ENCODE measurements around the gene UPF2. TPM values are rescaled to one million over a fixed set of nuclear protein-coding genes. Genes with fewer than 3 reads are reported as not detected.

Gene UPF2
- total RNA-seq, 2 experiments from 2014 or later, result 38.5 to 39.6 TPM

GRCh38 chr10:11919271-11919670 is 123.3 kb downstream of the UPF2 start:
- POLR2A ChIA-PET, result no interaction called here
- CTCF ChIA-PET, result no interaction called here

- ChIA-PET CTCF (no interaction called here), POLR2A (no interaction called here)
Measured at GRCh38 chr10:11918384-11918783, 124.2 kb downstream of the UPF2 start.

GRCh38 chr10:11913079-11913641 is 129.4 kb downstream of the UPF2 start:
- POLR2A ChIA-PET, result no interaction called here
- CTCF ChIA-PET, result no interaction called here

- ChIA-PET CTCF (no interaction called here), POLR2A (no interaction called here)
Measured at GRCh38 chr10:11910102-11910501, 132.5 kb downstream of the UPF2 start.

GRCh38 chr10:11909618-11910017 is 133.0 kb downstream of the UPF2 start:
- POLR2A ChIA-PET, result no interaction called here
- CTCF ChIA-PET, result no interaction called here

GRCh38 chr10:11908991-11909390 is 133.6 kb downstream of the UPF2 start:
- CTCF ChIA-PET, result no interaction called here
- POLR2A ChIA-PET, result no interaction called here

DNA sequence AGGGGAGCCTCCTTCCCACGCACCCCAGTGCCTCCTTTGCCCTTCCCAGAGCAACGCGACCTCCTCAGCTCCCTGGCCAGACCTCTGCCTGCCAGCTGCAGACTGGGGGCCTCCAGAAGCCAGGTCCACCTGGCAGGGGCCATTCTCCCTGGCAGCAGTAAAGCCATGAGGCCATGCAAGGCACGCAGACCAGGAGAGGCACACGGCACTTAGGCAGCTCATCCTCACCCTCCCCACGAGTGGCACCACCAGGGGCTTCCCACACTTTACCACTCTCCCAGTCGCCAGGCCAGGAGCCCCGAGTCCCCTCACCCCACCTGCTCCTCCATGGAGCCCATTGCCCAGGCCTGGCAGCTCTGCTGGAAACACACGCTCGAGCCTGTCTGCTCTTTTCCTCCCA is 134.1 kb downstream of the UPF2 start:
- CTCF ChIA-PET, result no interaction called here
- POLR2A ChIA-PET, result no interaction called here

- CTCF ChIA-PET, result no interaction called here
- POLR2A ChIA-PET, result no interaction called here
Measured at GRCh38 chr10:11907914-11908313, 134.7 kb downstream of the UPF2 start.

DNA sequence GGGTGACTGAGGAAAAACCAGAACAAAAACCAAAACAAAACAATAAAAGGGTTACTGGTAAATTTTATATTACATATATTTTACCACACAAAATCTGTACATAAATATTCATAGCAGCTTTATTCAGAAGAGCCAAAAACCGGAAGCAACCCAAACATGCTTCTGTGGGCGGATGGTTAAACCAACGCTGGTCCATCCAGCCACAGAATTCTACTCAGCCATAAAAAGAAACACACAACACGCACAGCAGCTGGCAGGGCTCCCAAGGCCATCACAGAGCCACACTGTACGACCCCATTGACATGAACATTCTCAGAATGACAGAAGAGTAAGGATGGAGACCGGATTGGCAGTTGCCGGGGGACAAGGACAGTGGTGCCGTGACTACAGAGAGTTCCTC is 135.9 kb downstream of the UPF2 start:
- CTCF ChIA-PET, result no interaction called here
- POLR2A ChIA-PET, result no interaction called here

DNA sequence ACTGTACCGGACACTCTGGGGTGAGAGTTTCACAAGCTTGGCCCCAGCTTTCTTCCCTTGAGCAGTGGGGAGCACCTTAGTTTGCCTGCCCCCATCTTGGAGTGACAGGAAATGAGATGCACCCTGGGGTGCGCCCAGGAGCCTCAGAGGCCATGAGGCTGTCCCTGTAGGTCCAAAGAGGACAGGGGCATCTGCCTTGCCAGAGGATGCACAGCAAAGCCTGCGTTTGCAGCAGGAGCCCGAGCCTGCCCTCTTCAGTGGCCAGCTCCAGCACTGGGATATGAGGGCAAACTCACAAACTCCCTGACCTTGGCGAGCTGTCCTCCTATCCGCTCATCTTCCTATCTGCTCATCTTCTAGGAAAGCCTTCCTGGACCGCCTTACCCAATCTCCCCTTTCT is 140.0 kb downstream of the UPF2 start:
- ChIA-PET CTCF (no interaction called here), POLR2A (no interaction called here)

- POLR2A ChIA-PET, result no interaction called here
- CTCF ChIA-PET, result interaction anchor here (0.6 kb wide), 1 partner anchor 91 kb away, joined by 4 read pairs; no protein-coding TSS in a partner anchor
Measured at GRCh38 chr10:11901833-11902475, 140.7 kb downstream of the UPF2 start.

- ChIA-PET CTCF (interaction anchor here (0.6 kb wide), 1 partner anchor 92 kb away, joined by 4 read pairs; no protein-coding TSS in a partner anchor), POLR2A (no interaction called here)
Measured at GRCh38 chr10:11901454-11901832, 141.2 kb downstream of the UPF2 start.

- ChIA-PET POLR2A (no interaction called here), CTCF (no interaction called here)
Measured at GRCh38 chr10:11901036-11901301, 141.6 kb downstream of the UPF2 start.

- CTCF ChIA-PET, result no interaction called here
- POLR2A ChIA-PET, result no interaction called here
Measured at GRCh38 chr10:11899067-11899876, 143.3 kb downstream of the UPF2 start.

DNA sequence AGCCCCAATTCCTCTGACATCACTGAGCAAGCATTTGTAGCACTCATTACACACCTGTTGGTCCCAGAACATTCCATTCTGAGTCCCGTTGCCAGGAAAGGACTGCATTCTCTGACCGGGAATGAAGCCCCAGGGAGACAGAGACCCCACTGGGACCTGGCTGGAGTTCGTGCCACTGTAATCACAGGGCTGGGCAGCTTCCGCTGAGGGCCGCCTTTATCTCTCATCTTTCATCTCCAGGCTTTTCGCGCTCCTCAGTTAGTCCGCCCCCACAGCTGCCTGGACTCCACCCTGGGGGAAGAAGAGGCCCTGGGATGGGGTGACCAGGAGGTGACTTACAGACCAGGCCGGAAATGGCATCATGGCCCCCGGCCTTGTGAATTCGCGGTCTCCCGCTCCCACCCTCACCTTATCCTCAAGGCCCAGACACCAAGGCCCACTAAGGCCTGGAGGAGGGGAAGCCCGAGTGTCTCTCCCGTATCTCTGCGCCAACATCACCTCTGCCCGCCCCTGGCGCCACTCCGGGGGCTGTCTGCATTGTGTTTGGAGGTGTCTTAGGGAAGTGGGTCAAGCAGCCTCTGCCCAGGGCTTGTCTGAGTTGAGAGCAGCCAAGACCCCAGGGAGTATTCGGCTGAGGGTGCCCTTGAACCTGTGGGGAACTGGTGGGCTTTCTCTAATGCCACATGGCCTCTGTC is 144.1 kb downstream of the UPF2 start:
- POLR2A ChIA-PET, result no interaction called here
- CTCF ChIA-PET, result no interaction called here

DNA sequence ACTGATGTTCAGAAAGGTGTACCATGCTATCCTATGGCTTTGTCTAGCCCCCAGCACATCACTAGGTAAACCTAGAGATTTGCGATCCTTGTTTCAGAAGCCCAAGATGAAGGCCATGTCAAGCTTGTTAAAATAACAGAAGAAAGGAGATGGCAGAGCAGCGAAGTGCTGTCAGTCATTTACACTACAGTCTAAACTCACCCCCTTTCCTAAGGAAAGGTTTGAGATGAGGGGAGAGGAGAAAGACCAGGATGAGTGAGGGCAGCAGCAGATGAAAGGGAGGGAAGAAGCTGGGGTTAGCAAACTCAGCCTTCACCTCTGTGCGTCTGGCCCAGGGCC is 144.6 kb downstream of the UPF2 start:
- POLR2A ChIA-PET, result no interaction called here
- CTCF ChIA-PET, result no interaction called here

GRCh38 chr10:11896549-11897200 is 145.9 kb downstream of the UPF2 start:
- ChIA-PET CTCF (no interaction called here), POLR2A (no interaction called here)

GRCh38 chr10:11895598-11895997 is 147.0 kb downstream of the UPF2 start:
- CTCF ChIA-PET, result no interaction called here

GRCh38 chr10:11895108-11895466 is 147.5 kb downstream of the UPF2 start:
- ChIA-PET POLR2A (no interaction called here), CTCF (no interaction called here)

More at GRCh38 chr10:11895598-11895997, 147.0 kb downstream of the UPF2 start:
- POLR2A ChIA-PET, result no interaction called here

GRCh38 chr10:11894381-11895107 is 148.1 kb downstream of the UPF2 start:
- POLR2A ChIA-PET, result no interaction called here
- CTCF ChIA-PET, result no interaction called here
